ENCODE measurements around the gene OPCML. TPM values are rescaled to one million over a fixed set of nuclear protein-coding genes. Genes with fewer than 3 reads are reported as not detected.

Gene OPCML
- total RNA-seq, 1 experiment from 2014 or later = 0.21 TPM

GRCh38 chr11:132904091-132904490, 628.2 kb downstream of the OPCML start:
- no peaks in the 10 kb centered on the region for H3K27me3 ChIP-seq (ENCODE audit: control insufficient read depth, insufficient read depth, low read length)
- H3K4me3 ChIP-seq (ENCODE audit: insufficient read depth, low read depth, low read length) = no peak overlapping the region
- no peak for DNase-seq
- no peaks in the 10 kb centered on the region for H3K36me3 ChIP-seq (replicated peaks; ENCODE audit: control insufficient read depth, insufficient read depth, low read length)

- no peaks in the 10 kb centered on the region for H3K27me3 ChIP-seq (ENCODE audit: control insufficient read depth, insufficient read depth, low read length)
- H3K4me3 ChIP-seq (ENCODE audit: insufficient read depth, low read depth, low read length) = no peak overlapping the region
- DNase-seq = no peak
- H3K36me3 ChIP-seq (replicated peaks; ENCODE audit: control insufficient read depth, insufficient read depth, low read length) = no peaks in the 10 kb centered on the region
Observed at GRCh38 chr11:132901638-132902471, 630.4 kb downstream of the OPCML start.

GRCh38 chr11:132898676-132899075, 633.6 kb downstream of the OPCML start:
- DNase-seq = no peak
- no peak overlapping the region for H3K4me3 ChIP-seq (ENCODE audit: insufficient read depth, low read depth, low read length)
- no peaks in the 10 kb centered on the region for H3K36me3 ChIP-seq (replicated peaks; ENCODE audit: control insufficient read depth, insufficient read depth, low read length)
- no peaks in the 10 kb centered on the region for H3K27me3 ChIP-seq (ENCODE audit: control insufficient read depth, insufficient read depth, low read length)

GRCh38 chr11:132898021-132898420, 634.3 kb downstream of the OPCML start:
- H3K36me3 ChIP-seq (replicated peaks; ENCODE audit: control insufficient read depth, insufficient read depth, low read length) = no peaks in the 10 kb centered on the region
- H3K27me3 ChIP-seq (ENCODE audit: control insufficient read depth, insufficient read depth, low read length) = no peaks in the 10 kb centered on the region
- H3K4me3 ChIP-seq (ENCODE audit: insufficient read depth, low read depth, low read length) = no peak overlapping the region
- no peak for DNase-seq

- H3K27me3 ChIP-seq (ENCODE audit: control insufficient read depth, insufficient read depth, low read length) = no peaks in the 10 kb centered on the region
- H3K4me3 ChIP-seq (ENCODE audit: insufficient read depth, low read depth, low read length) = no peak overlapping the region
- DNase-seq = no peak
- H3K36me3 ChIP-seq (replicated peaks; ENCODE audit: control insufficient read depth, insufficient read depth, low read length) = no peaks in the 10 kb centered on the region
Observed at GRCh38 chr11:132895340-132895739, 637.0 kb downstream of the OPCML start.

- H3K4me3 ChIP-seq (ENCODE audit: insufficient read depth, low read depth, low read length) = no peak overlapping the region
- H3K36me3 ChIP-seq (replicated peaks; ENCODE audit: control insufficient read depth, insufficient read depth, low read length) = no peaks in the 10 kb centered on the region
- no peaks in the 10 kb centered on the region for H3K27me3 ChIP-seq (ENCODE audit: control insufficient read depth, insufficient read depth, low read length)
- DNase-seq = no peak
Observed at GRCh38 chr11:132894606-132895005, 637.7 kb downstream of the OPCML start.

DNA sequence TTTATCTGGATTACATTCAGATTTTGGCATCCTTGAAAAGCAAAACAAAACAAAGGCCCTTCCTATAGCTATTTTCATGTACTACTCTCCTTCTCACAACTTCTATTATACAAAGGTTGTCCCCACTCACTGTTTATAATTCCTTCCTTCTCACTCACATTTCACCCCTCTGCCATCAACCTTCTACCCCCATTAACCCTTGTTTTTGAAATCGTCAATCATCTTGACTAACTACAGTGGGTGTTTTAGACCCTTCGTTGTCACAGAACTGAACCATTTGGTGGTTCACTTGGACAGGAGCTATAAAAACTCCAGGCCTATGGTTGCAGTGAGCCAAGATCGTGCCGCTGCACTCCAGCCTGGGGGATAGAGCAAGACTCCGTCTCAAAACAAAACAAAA, 639.4 kb downstream of the OPCML start:
- Histone ChIP-seq H3K4me3 (ENCODE audit: insufficient read depth, low read depth, low read length) (no peak overlapping the region), H3K27me3 (ENCODE audit: control insufficient read depth, insufficient read depth, low read length) (no peaks in the 10 kb centered on the region), H3K36me3 (replicated peaks; ENCODE audit: control insufficient read depth, insufficient read depth, low read length) (no peaks in the 10 kb centered on the region)
- no peak for DNase-seq

DNA sequence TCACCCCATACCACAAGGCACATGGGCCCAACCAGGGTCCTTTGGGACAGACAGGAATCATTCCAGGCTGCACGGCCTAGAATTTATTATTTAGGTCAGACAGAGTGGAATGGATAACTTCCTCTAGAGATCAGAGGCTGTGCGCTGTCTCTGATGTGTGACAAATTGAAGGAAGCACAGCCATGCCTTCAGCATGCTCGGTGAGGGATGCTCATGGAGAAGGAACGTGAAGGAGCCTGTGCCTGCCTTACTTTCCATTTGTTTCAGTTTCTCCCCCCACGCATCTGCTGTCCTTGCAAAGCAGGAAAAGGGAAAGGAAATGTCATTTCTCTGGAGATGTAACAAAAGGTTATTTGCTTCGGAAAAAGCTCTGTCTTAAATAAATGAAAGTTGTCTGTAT, 644.1 kb downstream of the OPCML start:
- H3K4me3 ChIP-seq (ENCODE audit: insufficient read depth, low read depth, low read length) = no peak overlapping the region
- DNase-seq = no peak

GRCh38 chr11:132886335-132886734, 646.0 kb downstream of the OPCML start:
- no peaks in the 10 kb centered on the region for H3K36me3 ChIP-seq (replicated peaks; ENCODE audit: control insufficient read depth, insufficient read depth, low read length)
- DNase-seq = no peak
- H3K4me3 ChIP-seq (ENCODE audit: insufficient read depth, low read depth, low read length) = no peak overlapping the region
- H3K27me3 ChIP-seq (ENCODE audit: control insufficient read depth, insufficient read depth, low read length) = no peaks in the 10 kb centered on the region

More for the DNA sequence above, 644.1 kb downstream of the OPCML start:
- Histone ChIP-seq H3K27me3 (ENCODE audit: control insufficient read depth, insufficient read depth, low read length) (no peaks in the 10 kb centered on the region), H3K36me3 (replicated peaks; ENCODE audit: control insufficient read depth, insufficient read depth, low read length) (no peaks in the 10 kb centered on the region)

DNA sequence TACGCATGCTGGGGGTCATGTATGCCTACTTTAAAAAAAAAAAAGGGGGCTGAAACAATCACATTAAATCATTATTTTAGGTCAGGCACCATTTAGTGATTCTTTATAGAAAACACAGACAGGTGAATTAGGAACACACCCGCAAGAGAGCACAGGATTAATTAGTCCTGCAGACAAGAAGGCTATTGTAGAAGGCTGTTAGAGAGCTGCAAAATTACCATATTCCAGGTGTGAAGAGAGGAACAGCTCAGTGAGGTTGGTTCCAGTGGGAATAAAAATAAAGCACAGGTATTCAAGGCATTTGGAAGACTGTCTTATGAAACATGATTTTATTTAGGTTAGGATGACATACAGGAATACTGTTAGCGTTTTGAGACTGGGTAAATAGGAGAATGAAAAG, 649.1 kb downstream of the OPCML start:
- Histone ChIP-seq H3K36me3 (replicated peaks; ENCODE audit: control insufficient read depth, insufficient read depth, low read length) (no peaks in the 10 kb centered on the region; the same call in 1 of the 2 replicates), H3K4me3 (ENCODE audit: insufficient read depth, low read depth, low read length) (no peak overlapping the region), H3K27me3 (ENCODE audit: control insufficient read depth, insufficient read depth, low read length) (no peaks in the 10 kb centered on the region)
- no peak for DNase-seq

DNA sequence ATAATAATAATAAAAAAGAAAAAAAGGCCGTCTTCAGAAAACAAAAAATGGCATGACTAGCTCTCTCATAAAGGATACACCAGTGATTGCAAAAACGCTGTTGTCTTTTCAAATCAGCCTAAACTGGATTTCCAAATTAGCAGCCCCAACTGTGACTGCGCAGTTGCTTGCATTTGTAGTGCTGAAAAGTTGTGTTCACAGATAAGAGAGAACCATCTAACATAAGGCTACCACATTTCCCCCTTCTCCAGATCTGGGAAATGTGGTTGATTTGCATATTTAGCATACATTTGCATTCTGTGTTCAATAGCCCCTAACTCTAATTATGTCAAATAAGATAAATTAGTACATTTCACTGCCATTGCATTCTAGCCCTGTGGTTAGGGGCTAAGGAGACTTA, 650.7 kb downstream of the OPCML start:
- DNase-seq = no peak
- H3K4me3 ChIP-seq (ENCODE audit: insufficient read depth, low read depth, low read length) = no peak overlapping the region
- no peaks in the 10 kb centered on the region for H3K27me3 ChIP-seq (ENCODE audit: control insufficient read depth, insufficient read depth, low read length)
- no peaks in the 10 kb centered on the region; the same call in 1 of the 2 replicates for H3K36me3 ChIP-seq (replicated peaks; ENCODE audit: control insufficient read depth, insufficient read depth, low read length)

- Histone ChIP-seq H3K36me3 (replicated peaks; ENCODE audit: control insufficient read depth, insufficient read depth, low read length) (no peaks in the 10 kb centered on the region; the same call in 1 of the 2 replicates), H3K27me3 (ENCODE audit: control insufficient read depth, insufficient read depth, low read length) (no peaks in the 10 kb centered on the region)
Observed at GRCh38 chr11:132878111-132878510, 654.2 kb downstream of the OPCML start.

DNA sequence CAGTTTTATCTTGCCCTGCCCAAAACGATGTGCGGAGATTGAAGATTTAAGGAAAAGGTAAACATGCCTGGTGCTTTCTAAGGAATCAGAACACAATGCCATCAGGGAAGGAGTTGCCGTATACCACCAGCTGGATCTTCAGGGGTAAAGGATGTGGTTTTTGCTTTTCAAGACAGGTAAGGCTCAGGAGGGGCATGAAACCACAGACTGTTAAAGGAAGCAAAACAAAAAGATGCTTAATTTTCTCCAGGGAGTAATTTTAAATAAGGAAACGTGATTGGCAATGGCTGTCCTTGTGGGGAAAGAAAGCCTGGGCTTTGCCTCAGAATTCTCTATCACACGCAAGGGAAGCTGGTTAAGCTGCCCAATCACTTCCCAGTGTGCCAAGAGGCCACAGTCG, 655.6 kb downstream of the OPCML start:
- no peaks in the 10 kb centered on the region for H3K27me3 ChIP-seq (ENCODE audit: control insufficient read depth, insufficient read depth, low read length)
- DNase-seq = no peak
- H3K4me3 ChIP-seq (ENCODE audit: insufficient read depth, low read depth, low read length) = no peak overlapping the region
- H3K36me3 ChIP-seq (replicated peaks; ENCODE audit: control insufficient read depth, insufficient read depth, low read length) = no peaks in the 10 kb centered on the region; the same call in 1 of the 2 replicates

More at GRCh38 chr11:132878111-132878510, 654.2 kb downstream of the OPCML start:
- DNase-seq = no peak
- no peak overlapping the region for H3K4me3 ChIP-seq (ENCODE audit: insufficient read depth, low read depth, low read length)

DNA sequence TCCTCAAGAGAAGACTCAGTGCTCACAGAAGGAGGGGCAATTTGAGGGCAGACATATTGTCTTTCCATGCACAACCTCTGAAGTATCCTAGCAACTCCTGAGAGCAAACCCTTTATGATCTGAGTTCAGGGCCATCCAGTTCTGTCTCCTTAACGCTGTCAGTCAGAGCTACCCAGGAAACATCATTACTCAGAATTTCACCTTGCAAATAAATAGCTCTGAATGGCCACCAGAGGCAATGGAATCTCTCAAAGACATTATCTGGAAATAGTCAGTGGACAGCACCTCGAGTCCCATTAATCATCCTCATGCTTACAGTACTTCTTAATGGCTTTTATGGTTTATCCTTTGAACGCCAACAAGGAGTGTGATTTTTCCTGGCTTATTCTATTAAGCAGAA, 656.1 kb downstream of the OPCML start:
- Histone ChIP-seq H3K27me3 (ENCODE audit: control insufficient read depth, insufficient read depth, low read length) (no peaks in the 10 kb centered on the region), H3K4me3 (ENCODE audit: insufficient read depth, low read depth, low read length) (no peak overlapping the region), H3K36me3 (replicated peaks; ENCODE audit: control insufficient read depth, insufficient read depth, low read length) (no peaks in the 10 kb centered on the region; the same call in 1 of the 2 replicates)
- no peak for DNase-seq

DNA sequence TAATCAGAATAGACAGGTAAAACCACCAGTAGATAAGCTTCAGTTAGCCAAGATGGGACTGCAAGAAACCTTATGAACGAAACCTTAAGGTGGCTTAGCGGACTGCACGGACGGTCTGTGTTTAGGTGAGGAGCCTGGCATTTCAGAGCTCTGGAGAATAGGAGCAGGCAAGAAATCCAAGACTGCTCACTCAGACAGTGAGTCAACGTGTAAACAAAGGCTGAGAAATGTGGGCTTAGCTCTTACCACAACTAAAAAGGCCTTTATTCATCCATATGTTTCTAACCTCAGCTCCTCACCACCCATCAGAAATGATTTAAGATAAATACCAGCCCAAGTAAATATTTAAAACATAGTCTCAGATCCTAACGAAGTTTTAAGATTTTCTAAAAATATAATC, 657.7 kb downstream of the OPCML start:
- DNase-seq = no peak
- Histone ChIP-seq H3K27me3 (ENCODE audit: control insufficient read depth, insufficient read depth, low read length) (no peaks in the 10 kb centered on the region), H3K4me3 (ENCODE audit: insufficient read depth, low read depth, low read length) (no peak overlapping the region), H3K36me3 (replicated peaks; ENCODE audit: control insufficient read depth, insufficient read depth, low read length) (no peaks in the 10 kb centered on the region; the same call in 1 of the 2 replicates)

Measured in H7 (cell line).